ENCODE results near the gene MACROD1. TPM values are rescaled to one million over a fixed set of nuclear protein-coding genes. Genes with fewer than 3 reads are reported as not detected.

MACROD1 gene
- total and polyA plus RNA-seq, 4 experiments from 2014 or later, result 5.0 to 8.7 (median 7.3) TPM

DNA sequence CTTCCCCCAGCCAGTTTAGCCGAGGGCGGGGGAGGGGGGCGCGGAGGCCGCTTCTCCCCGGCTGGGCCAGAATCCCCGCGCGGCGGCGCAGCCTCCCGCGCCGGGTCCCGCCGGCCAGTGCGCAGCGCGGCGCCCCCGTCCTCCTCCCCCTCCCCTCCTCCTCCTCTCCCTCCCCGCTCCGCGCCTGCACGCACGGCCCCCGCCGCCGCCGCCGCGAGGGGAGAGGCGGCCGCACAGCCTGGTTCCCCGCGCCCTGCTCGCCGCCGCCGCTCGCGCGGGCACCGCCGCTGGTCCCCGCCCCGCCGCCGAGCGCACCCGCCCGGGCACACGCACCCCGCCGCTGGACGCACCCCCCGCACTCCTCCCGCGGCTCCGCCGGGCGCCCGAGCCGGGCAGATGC is 130.3 kb downstream of the MACROD1 start, which contains the start of gene FLRT1:
Gene FLRT1 (plus strand): TSS at position 356 of the 400 bp plus-strand sequence. CDS start 80,337 bp downstream, outside the sequence.
- H3K36me3 Mint-ChIP-seq, result no peaks in the 10 kb centered on the region
- Histone ChIP-seq H3K4me3 (ENCODE audit: low read length in 2 of 2) (no peak within 1 kb of the TSS), H3K27me3 (ENCODE audit: insufficient read depth, low read length) (peaks cover 12% of the 10 kb centered on the region), H3K4me1 (ENCODE audit: insufficient read depth, low read length) (no peaks in the 10 kb centered on the region), H3K27ac (ENCODE audit: low read depth, low read length) (no peak within 1 kb of the TSS), H3K9me3 (ENCODE audit: control insufficient read depth in 1 of 2, low read length in 2 of 2) (no peaks in the 10 kb centered on the region), H3K36me3 (ENCODE audit: insufficient read depth, low read length) (no peaks in the 10 kb centered on the region)
- H3K4me3 Mint-ChIP-seq, result peak within 1 kb of the TSS; percentile 9 to 72 (median 56)
- peaks cover 1 to 12% (median 4%) of the 10 kb centered on the region in 4 donors for H3K4me1 Mint-ChIP-seq
- peaks cover 0 to 2% (median 0%) of the 10 kb centered on the region in 8 donors for H3K9me3 Mint-ChIP-seq
- no peak for DNase-seq
- intact Hi-C loops (cut with micrococcal nuclease), result no loop called here
- peaks cover 16 to 33% of the 10 kb centered on the region in 2 donors for H3K27me3 Mint-ChIP-seq
- ChIA-PET CTCF (ENCODE audit: partially characterized antibody) (no interaction called here), POLR2A (ENCODE audit: partially characterized antibody) (no interaction called here)
- no peak within 1 kb of the TSS for H3K27ac Mint-ChIP-seq

DNA sequence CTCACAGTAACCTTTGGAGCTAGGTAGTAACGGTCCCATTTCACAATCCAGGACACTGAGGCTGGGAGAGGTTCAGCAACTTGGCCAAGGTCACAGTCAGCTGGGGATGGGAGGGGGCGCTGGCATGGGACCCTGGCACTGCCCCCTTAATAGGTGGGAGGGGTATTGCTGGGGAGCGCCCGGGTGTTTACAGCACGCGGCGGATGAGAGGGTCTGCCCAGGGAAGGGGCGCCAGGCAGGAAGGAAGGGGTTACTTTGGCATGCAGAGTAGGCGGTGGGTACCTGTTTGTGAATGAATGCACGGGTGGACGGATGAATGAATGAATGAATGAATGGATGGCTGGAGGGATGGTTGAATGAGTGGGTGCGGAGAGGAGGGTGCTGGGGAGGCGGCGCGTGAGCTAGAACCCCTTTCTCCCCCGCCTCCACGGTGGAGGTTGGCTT is 130.8 kb downstream of the MACROD1 start:
- no peaks in the 10 kb centered on the region for H3K36me3 Mint-ChIP-seq
- no peak overlapping the region for H3K27ac Mint-ChIP-seq
- ChIA-PET POLR2A (ENCODE audit: partially characterized antibody) (no interaction called here), CTCF (ENCODE audit: partially characterized antibody) (no interaction called here)
- no peaks in the 10 kb centered on the region for H3K9me3 ChIP-seq (ENCODE audit: control insufficient read depth in 1 of 2, low read length in 2 of 2)
- intact Hi-C loops (cut with micrococcal nuclease), result no loop called here
- no peak overlapping the region for H3K4me3 ChIP-seq (ENCODE audit: low read length in 2 of 2)
- peaks cover 1 to 12% (median 4%) of the 10 kb centered on the region in 4 donors for H3K4me1 Mint-ChIP-seq
- H3K4me3 Mint-ChIP-seq, result peak overlapping the region; percentile 9 to 72 (median 56)
- peaks cover 16 to 34% of the 10 kb centered on the region in 2 donors for H3K27me3 Mint-ChIP-seq
- H3K9me3 Mint-ChIP-seq, result peaks cover 0 to 2% (median 0%) of the 10 kb centered on the region in 8 donors
- H3K4me1 ChIP-seq (ENCODE audit: insufficient read depth, low read length), result no peaks in the 10 kb centered on the region
- no peak overlapping the region for H3K27ac ChIP-seq (ENCODE audit: low read depth, low read length)
- no peak for DNase-seq
- H3K27me3 ChIP-seq (ENCODE audit: insufficient read depth, low read length), result peaks cover 12% of the 10 kb centered on the region
- H3K36me3 ChIP-seq (ENCODE audit: insufficient read depth, low read length), result no peaks in the 10 kb centered on the region

DNA sequence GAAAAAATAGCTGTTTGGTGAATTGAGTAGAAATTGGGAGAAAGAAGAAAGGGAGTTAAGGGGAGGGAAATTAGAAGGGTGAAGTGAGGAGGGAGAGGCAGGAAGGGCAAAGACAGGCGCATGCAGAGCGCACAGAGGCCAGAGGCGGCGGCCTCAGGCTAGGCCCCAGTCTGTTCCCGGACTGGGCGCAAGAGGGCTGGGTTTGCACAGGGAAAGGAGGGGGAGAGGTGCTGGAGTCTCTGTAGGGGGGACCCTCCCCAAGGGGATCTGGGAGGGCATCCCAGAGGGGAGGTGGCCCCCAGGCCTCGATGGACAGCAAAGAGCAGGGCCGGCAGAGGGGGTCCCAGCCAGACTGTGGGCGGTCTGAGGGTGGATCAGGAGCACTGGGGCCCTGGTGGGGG is 131.5 kb downstream of the MACROD1 start:
- no peak for DNase-seq
- intact Hi-C loops (cut with micrococcal nuclease), result no loop called here
- Mint-ChIP-seq H3K27me3 (peaks cover 19 to 35% of the 10 kb centered on the region in 2 donors), H3K27ac (peak overlapping the region in 1 of 7 donors; percentile 30), H3K4me3 (peak overlapping the region in 3 of 8 donors; percentile 6 to 36 (median 33)), H3K9me3 (peaks cover 0 to 2% (median 0%) of the 10 kb centered on the region in 8 donors), H3K4me1 (peaks cover 1 to 12% (median 4%) of the 10 kb centered on the region in 4 donors), H3K36me3 (no peaks in the 10 kb centered on the region)
- Histone ChIP-seq H3K4me1 (ENCODE audit: insufficient read depth, low read length) (no peaks in the 10 kb centered on the region), H3K4me3 (ENCODE audit: low read length in 2 of 2) (no peak overlapping the region), H3K9me3 (ENCODE audit: control insufficient read depth in 1 of 2, low read length in 2 of 2) (no peaks in the 10 kb centered on the region), H3K36me3 (ENCODE audit: insufficient read depth, low read length) (no peaks in the 10 kb centered on the region), H3K27ac (ENCODE audit: low read depth, low read length) (no peak overlapping the region), H3K27me3 (ENCODE audit: insufficient read depth, low read length) (peaks cover 12% of the 10 kb centered on the region)
- CTCF ChIA-PET (ENCODE audit: partially characterized antibody), result no interaction called here
- POLR2A ChIA-PET (ENCODE audit: partially characterized antibody), result no interaction called here

DNA sequence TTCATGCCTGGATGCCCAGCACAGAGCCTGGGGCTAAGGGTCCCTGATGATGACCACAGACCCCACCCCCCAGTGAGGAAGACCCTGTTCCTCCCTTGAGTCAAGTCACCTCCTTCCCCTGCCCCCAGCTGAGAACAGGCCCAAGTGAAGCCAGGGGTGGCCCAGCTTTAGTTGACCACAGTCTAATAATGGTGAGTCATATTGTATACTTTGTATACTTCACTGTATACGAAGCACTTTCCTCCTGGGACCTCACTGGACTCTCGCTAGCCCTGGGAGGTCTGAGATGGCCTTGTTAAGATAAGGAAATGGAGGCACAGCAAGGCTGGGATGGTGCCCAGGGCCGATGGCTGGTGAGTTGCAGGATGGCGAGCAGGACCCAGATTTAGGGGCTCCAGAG is 133.9 kb downstream of the MACROD1 start:
- no peaks in the 10 kb centered on the region for H3K36me3 ChIP-seq (ENCODE audit: insufficient read depth, low read length)
- peaks cover 23 to 34% of the 10 kb centered on the region in 2 donors for H3K27me3 Mint-ChIP-seq
- peaks cover 3% of the 10 kb centered on the region for H3K27me3 ChIP-seq (ENCODE audit: insufficient read depth, low read length)
- no peak overlapping the region for H3K4me3 ChIP-seq (ENCODE audit: low read length in 2 of 2)
- H3K27ac Mint-ChIP-seq, result no peak overlapping the region
- CTCF ChIA-PET (ENCODE audit: partially characterized antibody), result interaction anchor here (1.0 kb wide), 1 partner anchor 32 kb away, joined by 3 read pairs; no protein-coding TSS in a partner anchor
- intact Hi-C loops (cut with micrococcal nuclease), result no loop called here
- no peak overlapping the region for H3K27ac ChIP-seq (ENCODE audit: low read depth, low read length)
- no peaks in the 10 kb centered on the region for H3K36me3 Mint-ChIP-seq
- no peaks in the 10 kb centered on the region for H3K4me1 ChIP-seq (ENCODE audit: insufficient read depth, low read length)
- H3K4me1 Mint-ChIP-seq, result peaks cover 1 to 12% (median 4%) of the 10 kb centered on the region in 4 donors
- H3K9me3 ChIP-seq (ENCODE audit: control insufficient read depth in 1 of 2, low read length in 2 of 2), result no peaks in the 10 kb centered on the region
- DNase-seq, result no peak
- H3K9me3 Mint-ChIP-seq, result peaks cover 0 to 4% (median 0%) of the 10 kb centered on the region in 8 donors
- no peak overlapping the region for H3K4me3 Mint-ChIP-seq
- POLR2A ChIA-PET (ENCODE audit: partially characterized antibody), result no interaction called here

DNA sequence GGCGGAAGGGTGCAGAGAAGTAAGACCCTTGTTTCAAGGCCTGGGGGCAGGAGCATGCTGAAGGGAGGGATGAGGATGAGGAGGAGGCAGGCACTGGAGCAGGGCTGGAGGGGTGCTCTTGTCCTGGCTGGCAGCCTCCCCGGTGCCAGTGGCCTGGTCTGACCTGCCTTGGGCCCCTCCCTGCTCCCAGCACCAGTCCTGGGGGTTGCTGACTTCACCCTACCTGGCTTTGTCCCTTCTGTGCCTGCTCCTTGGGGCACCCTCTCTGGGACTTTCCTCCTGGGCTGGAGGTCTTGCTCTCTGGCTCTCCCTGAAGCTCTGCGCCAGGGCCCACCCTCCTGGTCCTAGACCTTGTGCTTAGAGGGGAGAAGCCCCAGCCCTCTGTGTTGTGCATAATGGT is 134.9 kb downstream of the MACROD1 start:
- H3K4me3 Mint-ChIP-seq, result no peak overlapping the region
- DNase-seq, result no peak
- H3K9me3 ChIP-seq (ENCODE audit: control insufficient read depth in 1 of 2, low read length in 2 of 2), result no peaks in the 10 kb centered on the region
- H3K9me3 Mint-ChIP-seq, result peaks cover 0 to 6% (median 0%) of the 10 kb centered on the region in 8 donors
- no peak overlapping the region for H3K4me3 ChIP-seq (ENCODE audit: low read length in 2 of 2)
- H3K36me3 ChIP-seq (ENCODE audit: insufficient read depth, low read length), result no peaks in the 10 kb centered on the region
- no peaks in the 10 kb centered on the region for H3K27me3 ChIP-seq (ENCODE audit: insufficient read depth, low read length)
- H3K27ac ChIP-seq (ENCODE audit: low read depth, low read length), result no peak overlapping the region
- no peak overlapping the region for H3K27ac Mint-ChIP-seq
- ChIA-PET POLR2A (ENCODE audit: partially characterized antibody) (no interaction called here), CTCF (ENCODE audit: partially characterized antibody) (no interaction called here)
- H3K36me3 Mint-ChIP-seq, result no peaks in the 10 kb centered on the region
- intact Hi-C loops (cut with micrococcal nuclease), result no loop called here
- peaks cover 23 to 41% of the 10 kb centered on the region in 2 donors for H3K27me3 Mint-ChIP-seq
- H3K4me1 ChIP-seq (ENCODE audit: insufficient read depth, low read length), result no peaks in the 10 kb centered on the region
- peaks cover 1 to 12% (median 4%) of the 10 kb centered on the region in 4 donors for H3K4me1 Mint-ChIP-seq

DNA sequence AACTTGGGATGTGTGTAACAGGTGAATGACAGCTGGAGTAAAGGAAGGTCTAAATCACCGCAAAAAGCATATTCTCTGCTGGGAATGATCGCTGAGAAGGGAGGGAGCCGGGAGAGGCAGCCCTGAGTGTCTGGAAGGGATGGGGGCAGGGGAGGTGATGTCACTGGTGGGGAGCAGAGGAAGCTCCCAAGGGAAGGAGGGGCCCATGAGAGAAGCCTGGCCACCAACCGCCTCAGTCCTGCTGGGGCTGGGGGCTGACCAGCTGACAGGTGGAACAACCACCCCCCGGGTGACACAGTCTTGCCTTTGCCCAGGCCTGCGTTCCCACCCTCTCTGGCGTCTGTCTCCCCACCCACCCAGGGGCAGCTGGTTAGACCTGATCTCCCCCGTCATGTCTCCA is 136.1 kb downstream of the MACROD1 start:
- H3K4me3 Mint-ChIP-seq, result no peak overlapping the region
- ChIA-PET POLR2A (ENCODE audit: partially characterized antibody) (no interaction called here), CTCF (ENCODE audit: partially characterized antibody) (no interaction called here)
- no peaks in the 10 kb centered on the region for H3K4me1 ChIP-seq (ENCODE audit: insufficient read depth, low read length)
- peaks cover 0 to 6% (median 0%) of the 10 kb centered on the region in 8 donors for H3K9me3 Mint-ChIP-seq
- H3K4me3 ChIP-seq (ENCODE audit: low read length in 2 of 2), result no peak overlapping the region
- H3K4me1 Mint-ChIP-seq, result peaks cover 0 to 6% (median under 1%) of the 10 kb centered on the region in 4 donors
- H3K36me3 Mint-ChIP-seq, result no peaks in the 10 kb centered on the region
- H3K9me3 ChIP-seq (ENCODE audit: control insufficient read depth in 1 of 2, low read length in 2 of 2), result no peaks in the 10 kb centered on the region
- no peak overlapping the region for H3K27ac ChIP-seq (ENCODE audit: low read depth, low read length)
- no peak for DNase-seq
- intact Hi-C loops (cut with micrococcal nuclease), result no loop called here
- no peaks in the 10 kb centered on the region for H3K27me3 ChIP-seq (ENCODE audit: insufficient read depth, low read length)
- H3K36me3 ChIP-seq (ENCODE audit: insufficient read depth, low read length), result no peaks in the 10 kb centered on the region
- H3K27ac Mint-ChIP-seq, result no peak overlapping the region
- H3K27me3 Mint-ChIP-seq, result peaks cover 18 to 36% of the 10 kb centered on the region in 2 donors

DNA sequence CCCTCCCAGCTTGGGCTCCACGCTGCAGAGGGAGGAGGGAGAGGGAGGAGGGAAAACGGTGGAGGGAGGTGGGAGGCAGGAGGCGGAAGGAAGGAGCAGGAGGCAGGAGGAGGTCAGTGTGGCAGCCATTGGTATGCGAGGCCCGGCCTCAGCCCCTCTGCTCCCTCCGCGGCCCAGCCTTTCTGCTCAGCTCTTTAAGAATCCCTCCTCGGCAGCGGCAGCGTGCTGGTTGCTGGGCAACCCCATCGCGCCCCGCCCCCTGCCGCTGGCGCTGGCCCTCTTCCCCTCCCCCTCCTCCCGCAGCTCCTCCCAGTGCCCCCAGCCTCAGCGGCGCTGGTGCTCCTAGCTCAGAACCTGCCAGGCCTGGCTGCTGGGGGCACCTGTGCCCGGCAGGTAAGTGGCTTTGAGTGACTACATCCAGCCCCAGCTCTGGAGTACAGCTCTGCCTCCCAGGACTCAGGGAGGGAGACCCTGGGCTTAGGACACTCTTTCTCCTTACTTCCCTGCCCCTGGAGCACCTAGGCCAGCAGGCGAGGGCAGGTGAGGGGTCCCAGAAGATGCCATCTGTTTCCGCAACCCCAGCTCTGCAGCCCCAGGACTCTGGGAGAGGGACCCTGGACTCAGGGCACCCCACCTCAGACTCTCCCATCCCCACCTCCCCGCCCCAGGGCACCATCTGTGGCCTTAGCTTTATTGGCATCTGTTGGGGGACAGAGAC is 137.4 kb downstream of the MACROD1 start:
- ChIA-PET POLR2A (ENCODE audit: partially characterized antibody) (no interaction called here), CTCF (ENCODE audit: partially characterized antibody) (interaction anchor here (1.2 kb wide), 1 partner anchor 27 kb away, joined by 3 read pairs; no protein-coding TSS in a partner anchor)
- H3K9me3 Mint-ChIP-seq, result peaks cover 0 to 4% (median 0%) of the 10 kb centered on the region in 8 donors
- H3K27ac ChIP-seq (ENCODE audit: low read depth, low read length), result no peak overlapping the region
- no peak overlapping the region for H3K4me3 Mint-ChIP-seq
- H3K9me3 ChIP-seq (ENCODE audit: control insufficient read depth in 1 of 2, low read length in 2 of 2), result no peaks in the 10 kb centered on the region
- DNase-seq, result no peak
- no peak overlapping the region for H3K27ac Mint-ChIP-seq
- H3K4me1 Mint-ChIP-seq, result no peaks in the 10 kb centered on the region
- H3K4me3 ChIP-seq (ENCODE audit: low read length in 2 of 2), result no peak overlapping the region
- peaks cover 11 to 28% of the 10 kb centered on the region in 2 donors for H3K27me3 Mint-ChIP-seq
- H3K36me3 ChIP-seq (ENCODE audit: insufficient read depth, low read length), result no peaks in the 10 kb centered on the region
- H3K27me3 ChIP-seq (ENCODE audit: insufficient read depth, low read length), result no peaks in the 10 kb centered on the region
- no peaks in the 10 kb centered on the region for H3K4me1 ChIP-seq (ENCODE audit: insufficient read depth, low read length)
- intact Hi-C loops (cut with micrococcal nuclease), result no loop called here
- H3K36me3 Mint-ChIP-seq, result no peaks in the 10 kb centered on the region
